Placental epithelial cell (primary cell): ENCODE results near the gene TMEM61. TPM values are rescaled to one million over a fixed set of nuclear protein-coding genes. Genes with fewer than 3 reads are reported as not detected.

Experiments used
- total RNA-seq: library from RNA; depleted of rRNA; stranded (reverse); fragments of >200 nt; gene quantifications from 2 replicates; pipeline ENCODE4 v1.2.3, GENCODE V29; 2012

Gene TMEM61
- total RNA-seq = not detected in 2 replicates

DNA sequence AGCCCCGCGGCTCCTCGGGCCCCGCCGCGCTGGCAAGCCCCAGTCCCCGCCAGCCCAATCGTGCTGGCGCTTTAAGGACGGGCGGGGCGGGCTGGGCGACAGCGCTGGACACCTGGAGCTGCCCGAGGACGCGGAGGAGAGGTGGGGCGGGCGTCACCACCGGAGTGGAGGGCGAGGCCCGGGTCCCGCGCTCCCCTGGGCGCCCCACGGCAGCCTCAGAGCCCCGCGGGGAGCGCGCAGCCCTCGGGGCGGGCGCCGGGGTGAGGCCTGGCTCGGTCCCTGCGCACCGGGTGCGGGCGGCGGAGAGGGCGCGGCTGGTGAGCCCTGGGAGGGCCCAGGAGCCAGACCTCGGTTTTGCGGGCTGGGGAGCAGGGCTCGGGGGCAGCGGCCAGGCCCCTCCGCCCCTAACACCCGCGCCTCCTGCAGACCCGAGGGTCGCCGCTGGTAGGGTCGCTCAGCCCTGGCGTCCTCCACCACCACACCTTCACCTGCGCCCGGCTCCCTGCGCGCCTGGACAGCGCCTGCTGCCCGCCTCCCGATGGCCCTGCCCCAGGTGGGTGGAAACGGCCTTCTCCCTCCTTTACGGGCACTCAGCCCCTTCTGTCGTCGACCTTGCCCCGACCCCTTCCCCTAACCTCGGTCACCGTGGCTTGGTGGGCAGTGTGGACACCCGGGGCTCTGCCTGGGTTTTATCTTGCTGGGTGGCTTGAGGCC is at the start of gene TMEM61:
TSS of gene TMEM61 (plus strand) at position 101 of the 714 bp plus-strand sequence. CDS start at position 539, 438 bp downstream.

DNA sequence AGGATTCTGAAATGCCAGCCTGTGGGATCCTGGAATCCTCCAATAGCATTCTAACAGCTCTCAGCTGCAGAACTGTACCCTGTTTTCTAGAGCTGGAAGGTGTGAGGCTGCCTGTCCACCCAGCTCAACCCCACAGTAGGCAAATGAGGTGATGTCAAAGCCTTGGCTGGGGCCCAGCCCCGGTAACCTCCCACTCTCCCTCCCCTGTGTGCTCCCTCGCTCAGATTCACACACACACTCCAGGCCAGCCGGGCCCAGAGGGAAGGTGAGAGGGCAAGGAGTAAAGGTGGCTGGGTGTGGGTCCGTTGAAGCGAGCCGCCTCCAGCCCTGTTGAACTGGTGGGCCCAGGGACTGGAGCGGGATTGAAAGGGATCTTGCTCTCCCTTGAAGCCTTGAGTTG is 18.2 kb downstream of the TMEM61 start, which contains the start of gene BSND:
TSS of gene BSND (plus strand) at position 257 of the 400 bp plus-strand sequence. CDS start 254 bp downstream, outside the sequence.

DNA sequence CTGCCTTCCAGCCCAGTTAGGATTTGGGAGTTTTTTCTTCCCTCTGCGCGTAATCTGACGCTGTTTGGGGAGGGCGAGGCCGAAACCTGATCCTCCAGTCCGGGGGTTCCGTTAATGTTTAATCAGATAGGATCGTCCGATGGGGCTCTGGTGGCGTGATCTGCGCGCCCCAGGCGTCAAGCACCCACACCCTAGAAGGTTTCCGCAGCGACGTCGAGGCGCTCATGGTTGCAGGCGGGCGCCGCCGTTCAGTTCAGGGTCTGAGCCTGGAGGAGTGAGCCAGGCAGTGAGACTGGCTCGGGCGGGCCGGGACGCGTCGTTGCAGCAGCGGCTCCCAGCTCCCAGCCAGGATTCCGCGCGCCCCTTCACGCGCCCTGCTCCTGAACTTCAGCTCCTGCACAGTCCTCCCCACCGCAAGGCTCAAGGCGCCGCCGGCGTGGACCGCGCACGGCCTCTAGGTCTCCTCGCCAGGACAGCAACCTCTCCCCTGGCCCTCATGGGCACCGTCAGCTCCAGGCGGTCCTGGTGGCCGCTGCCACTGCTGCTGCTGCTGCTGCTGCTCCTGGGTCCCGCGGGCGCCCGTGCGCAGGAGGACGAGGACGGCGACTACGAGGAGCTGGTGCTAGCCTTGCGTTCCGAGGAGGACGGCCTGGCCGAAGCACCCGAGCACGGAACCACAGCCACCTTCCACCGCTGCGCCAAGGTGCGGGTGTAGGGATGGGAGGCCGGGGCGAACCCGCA is 59.1 kb downstream of the TMEM61 start, which contains the start of gene PCSK9:
TSS of gene PCSK9 (plus strand) at position 207 of the 741 bp plus-strand sequence. CDS start at position 497, 290 bp downstream.

Other genes with a start within 250 kb of the TMEM61 start
- gene PARS2, start 216.1 kb upstream of the TMEM61 start, total RNA-seq = 5.5 and 9.5 TPM in 2 replicates
- gene TTC22, start 179.3 kb upstream of the TMEM61 start, total RNA-seq = 17.3 and 22.6 TPM in 2 replicates
- gene DHCR24, start 93.4 kb upstream of the TMEM61 start, total RNA-seq = 16.5 and 160 TPM in 2 replicates
- gene BSND, start 18.3 kb downstream of the TMEM61 start, total RNA-seq = not detected in 2 replicates
- under 0.01 and 3.5 TPM in 2 replicates for gene PCSK9, start 58.9 kb downstream of the TMEM61 start, total RNA-seq
- gene USP24, start 234.7 kb downstream of the TMEM61 start, total RNA-seq = 25.2 and 28.7 TPM in 2 replicates